GM12872 (cell line): ENCODE results near the gene USP53.

ENCODE experiments used
- CTCF ChIP-seq: IDR thresholded peaks from 3 replicates; pipeline ENCODE4 v1.5.1; 2011; ENCODE audit warnings: low read depth, mild to moderate bottlenecking, low read length, moderate library complexity; ENCODE audit not compliant: insufficient read depth

Gene USP53

GRCh38 chr4:119190354-119190753 lies 22.2 kb upstream of the USP53 start:
- TF ChIP-seq CTCF: no peak

- no peak for TF ChIP-seq CTCF
Measured at GRCh38 chr4:119191505-119191904, 21.0 kb upstream of the USP53 start.

- no peak for TF ChIP-seq CTCF
Measured at GRCh38 chr4:119197772-119198212, 14.7 kb upstream of the USP53 start.

- TF ChIP-seq CTCF: no peak
Measured at GRCh38 chr4:119204916-119205315, 7.6 kb upstream of the USP53 start.

GRCh38 chr4:119205690-119206089 lies 6.8 kb upstream of the USP53 start:
- TF ChIP-seq CTCF: no peak

- TF ChIP-seq CTCF: no peak
Measured at GRCh38 chr4:119206178-119206577, 6.3 kb upstream of the USP53 start.

- no peak for TF ChIP-seq CTCF
Measured at GRCh38 chr4:119207051-119207450, 5.5 kb upstream of the USP53 start.

- no peak for TF ChIP-seq CTCF
Measured at GRCh38 chr4:119209077-119209476, 3.4 kb upstream of the USP53 start.
